A549 treated with CpdA at 1 μM for 4 hours (cell line): ENCODE data around the gene CLPTM1. TPM values are rescaled to one million over a fixed set of nuclear protein-coding genes. Genes with fewer than 3 reads are reported as not detected.

Experiments used
- total RNA-seq: library from RNA; stranded (reverse); fragments of 200-300 nt; extraction: Qiagen RNA extraction; gene quantifications from 5 replicates; pipeline ENCODE4 v1.2.3, GENCODE V29; 2022; ENCODE audit warnings: low read depth

CLPTM1 gene
- total RNA-seq, result 127 to 184 TPM (median 178 TPM) in 5 replicates

DNA sequence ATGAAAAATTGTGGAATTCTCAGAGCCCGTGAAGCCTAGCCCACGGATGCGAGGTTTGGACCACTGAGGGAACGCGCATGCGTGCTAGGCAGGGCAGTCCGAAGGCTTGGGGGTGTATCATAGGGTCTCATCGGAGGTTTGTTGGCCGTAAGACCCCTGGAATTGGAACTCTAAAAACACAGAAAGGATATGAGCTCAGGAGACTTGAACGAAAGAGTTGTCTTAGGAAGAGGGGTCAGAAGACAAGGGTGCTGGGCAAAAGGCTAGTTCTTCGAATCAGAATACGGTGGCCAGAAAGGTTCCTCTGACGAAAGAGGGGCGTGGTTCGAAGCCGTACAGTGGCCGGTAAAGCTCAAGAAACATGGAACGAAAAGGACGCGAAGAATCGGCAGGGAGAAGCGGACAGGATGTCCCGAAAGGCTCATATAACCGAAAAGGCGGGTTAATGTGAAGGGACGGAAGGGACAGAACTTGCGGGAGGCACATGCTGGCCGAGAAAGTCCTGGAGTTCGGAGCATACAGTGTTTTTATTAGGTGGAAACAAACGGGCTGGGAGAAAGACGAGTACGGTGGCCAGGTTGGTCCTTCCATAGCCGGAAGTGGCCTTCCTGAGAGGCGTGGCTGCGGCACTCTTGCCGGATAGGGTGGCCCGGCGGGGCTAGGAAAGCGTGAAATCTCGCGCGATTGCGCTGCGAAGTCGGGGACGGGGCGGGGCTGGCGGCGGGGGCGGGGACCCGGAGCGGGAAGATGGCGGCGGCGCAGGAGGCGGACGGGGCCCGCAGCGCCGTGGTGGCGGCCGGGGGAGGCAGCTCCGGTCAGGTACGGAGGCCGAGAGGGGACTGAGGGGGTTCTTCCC is at the start of gene CLPTM1:
TSS of gene CLPTM1 (plus strand) at position 732 of the 856 bp plus-strand sequence. CDS start at position 748, 16 bp downstream.

GRCh38 chr19:44905437-44906160 is 49.6 kb upstream of the CLPTM1 start, which contains the start of gene APOE:
Gene APOE (plus strand): TSS chr19:44905796. CDS start chr19:44906625, 829 bp downstream.

DNA sequence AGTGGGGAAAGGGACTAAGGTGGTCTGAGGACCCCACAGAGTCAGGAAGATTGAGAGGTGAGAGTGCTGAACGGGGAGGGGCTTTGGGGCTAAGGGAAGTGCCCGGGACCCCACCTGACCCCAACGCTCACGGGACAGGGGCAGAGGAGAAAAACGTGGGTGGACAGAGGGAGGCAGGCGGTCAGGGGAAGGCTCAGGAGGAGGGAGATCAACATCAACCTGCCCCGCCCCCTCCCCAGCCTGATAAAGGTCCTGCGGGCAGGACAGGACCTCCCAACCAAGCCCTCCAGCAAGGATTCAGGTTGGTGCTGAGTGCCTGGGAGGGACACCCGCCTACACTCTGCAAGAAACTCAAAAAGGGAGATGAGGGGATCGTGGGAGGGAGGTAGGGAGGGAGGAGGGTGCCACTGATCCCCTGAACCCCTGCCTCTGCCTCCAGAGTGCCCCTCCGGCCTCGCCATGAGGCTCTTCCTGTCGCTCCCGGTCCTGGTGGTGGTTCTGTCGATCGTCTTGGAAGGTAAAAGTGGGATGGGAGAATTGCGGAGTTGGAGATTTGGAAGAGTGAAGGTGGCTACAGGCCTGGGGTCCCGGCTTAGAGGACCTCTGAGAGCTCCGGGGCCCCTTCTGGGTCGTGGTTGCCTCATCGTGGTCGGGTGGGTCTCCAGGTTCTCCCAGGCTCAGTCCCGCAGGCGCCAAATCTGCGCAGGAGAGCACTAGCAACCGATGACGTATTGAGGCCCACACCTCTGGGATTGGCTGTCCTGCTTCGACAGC is 40.6 kb upstream of the CLPTM1 start, which contains the start of gene APOC1:
TSS of gene APOC1 (plus strand) at position 176 of the 774 bp plus-strand sequence. CDS start at position 460, 284 bp downstream.

DNA sequence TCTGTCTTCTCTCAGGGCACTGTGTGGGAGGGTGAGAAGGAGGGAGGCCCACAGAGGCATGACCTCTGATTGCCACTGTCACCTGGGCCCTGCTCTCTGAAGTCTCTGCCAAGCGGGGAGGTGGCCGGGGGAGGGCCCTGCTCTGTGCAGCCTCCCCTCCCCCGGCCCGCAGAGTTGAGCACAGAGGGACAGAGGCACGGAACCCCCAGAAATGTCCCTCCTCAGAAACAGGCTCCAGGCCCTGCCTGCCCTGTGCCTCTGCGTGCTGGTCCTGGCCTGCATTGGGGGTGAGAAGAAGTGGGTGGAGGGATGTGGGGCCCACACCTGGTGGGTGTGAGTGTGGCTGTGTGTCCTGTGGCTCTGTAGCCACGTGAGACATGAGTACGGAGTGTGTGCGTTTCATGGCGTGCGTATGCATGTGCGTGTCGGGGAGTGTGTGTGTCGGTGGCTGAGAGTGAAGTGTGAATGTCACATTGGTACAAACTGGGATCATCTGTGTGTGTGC is 13.1 kb upstream of the CLPTM1 start, which contains the start of gene APOC4:
TSS of gene APOC4 (plus strand) at position 171 of the 505 bp plus-strand sequence. CDS start at position 212, 41 bp downstream.

DNA sequence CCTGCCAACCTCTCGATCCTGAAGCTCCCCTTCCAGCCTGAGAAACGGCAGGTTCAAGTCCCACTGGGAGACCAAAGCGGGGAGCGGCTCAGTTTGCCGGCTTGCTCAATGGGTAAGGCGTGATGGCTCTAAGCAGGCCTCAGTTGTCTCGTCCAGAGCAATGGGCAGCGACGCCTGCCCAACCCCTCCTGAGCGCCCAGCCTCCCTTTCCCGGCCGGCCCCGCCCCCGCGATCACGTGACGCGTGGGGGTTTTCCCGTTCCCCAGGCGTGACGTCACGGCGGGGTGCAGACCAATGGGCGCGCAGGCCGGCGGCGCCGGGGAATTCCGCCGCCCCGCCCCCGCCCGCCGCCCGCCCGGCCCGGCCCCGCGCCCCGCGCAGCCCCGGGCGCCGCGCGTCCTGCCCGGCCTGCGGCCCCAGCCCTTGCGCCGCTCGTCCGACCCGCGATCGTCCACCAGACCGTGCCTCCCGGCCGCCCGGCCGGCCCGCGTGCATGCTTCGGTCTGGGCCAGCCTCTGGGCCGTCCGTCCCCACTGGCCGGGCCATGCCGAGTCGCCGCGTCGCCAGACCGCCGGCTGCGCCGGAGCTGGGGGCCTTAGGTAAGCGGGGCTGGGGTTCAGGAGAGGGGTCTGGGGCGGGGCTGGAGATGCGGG is 46.0 kb downstream of the CLPTM1 start, which contains the start of gene RELB:
TSS of gene RELB (plus strand) at position 378 of the 653 bp plus-strand sequence. CDS start at position 494, 116 bp downstream.

GRCh38 chr19:45038931-45039893 is 84.0 kb downstream of the CLPTM1 start, which contains the start of gene CLASRP:
Gene CLASRP (plus strand): TSS chr19:45039045. CDS start chr19:45040213, 1,168 bp downstream.

Other genes with a start within 250 kb of the CLPTM1 start
- gene BCL3, start 206.7 kb upstream of the CLPTM1 start, total RNA-seq, result 61.9 to 130 TPM (median 107 TPM) in 5 replicates
- gene CBLC, start 177.5 kb upstream of the CLPTM1 start, total RNA-seq, result not detected in 5 replicates
- gene BCAM, start 146.3 kb upstream of the CLPTM1 start, total RNA-seq, result 62.9 to 86.9 TPM (median 77.5 TPM) in 5 replicates
- 71.2 to 91.2 TPM (median 84.6 TPM) in 5 replicates for gene NECTIN2, start 109.1 kb upstream of the CLPTM1 start, total RNA-seq
- 183 to 271 TPM (median 260 TPM) in 5 replicates for gene TOMM40, start 64.1 kb upstream of the CLPTM1 start, total RNA-seq
- gene APOE, start 49.6 kb upstream of the CLPTM1 start, total RNA-seq, result 11.0 to 19.4 TPM (median 15.3 TPM) in 5 replicates
- 110 to 130 TPM (median 116 TPM) in 5 replicates for gene APOC1, start 40.8 kb upstream of the CLPTM1 start, total RNA-seq
- gene APOC4, start 13.1 kb upstream of the CLPTM1 start, total RNA-seq, result not detected in 5 replicates
- not detected in 5 replicates for gene APOC2, start 9.3 kb upstream of the CLPTM1 start, total RNA-seq
- gene RELB, start 46.1 kb downstream of the CLPTM1 start, total RNA-seq, result 30.9 to 59.5 TPM (median 54.2 TPM) in 5 replicates
- 58.1 to 70.1 TPM (median 63.4 TPM) in 5 replicates for gene CLASRP, start 83.7 kb downstream of the CLPTM1 start, total RNA-seq
- gene ZNF296, start 121.1 kb downstream of the CLPTM1 start, total RNA-seq, result 5.1 to 9.5 TPM (median 8.6 TPM) in 5 replicates
- gene GEMIN7, start 123.9 kb downstream of the CLPTM1 start, total RNA-seq, result 85.5 to 94.6 TPM (median 87.1 TPM) in 5 replicates
- 22.9 to 30.9 TPM (median 28.4 TPM) in 5 replicates for gene PPP1R37, start 137.8 kb downstream of the CLPTM1 start, total RNA-seq
- gene NKPD1, start 205.6 kb downstream of the CLPTM1 start, total RNA-seq, result 0.06 to 0.13 TPM (median 0.08 TPM) in 5 replicates
- gene TRAPPC6A, start 222.9 kb downstream of the CLPTM1 start, total RNA-seq, result 32.8 to 43.4 TPM (median 42.7 TPM) in 5 replicates
- 10.3 to 15.3 TPM (median 12.8 TPM) in 5 replicates for gene BLOC1S3, start 223.4 kb downstream of the CLPTM1 start, total RNA-seq